GM12874 (cell line): Measurements from ENCODE around the gene SLC39A9.
A peak's percentile ranks its signal among the peaks of the same experiment; 100 is the strongest.

Experiments
- CTCF ChIP-seq: IDR thresholded peaks from 2 replicates; pipeline ENCODE4 v1.5.1; 2011; ENCODE audit warnings: low read depth, mild to moderate bottlenecking, control low read depth, low read length, moderate library complexity; ENCODE audit not compliant: insufficient read depth

Gene SLC39A9

GRCh38 chr14:69451941-69452340 lies 53.4 kb downstream of the SLC39A9 start:
- TF ChIP-seq CTCF, result no peak

DNA sequence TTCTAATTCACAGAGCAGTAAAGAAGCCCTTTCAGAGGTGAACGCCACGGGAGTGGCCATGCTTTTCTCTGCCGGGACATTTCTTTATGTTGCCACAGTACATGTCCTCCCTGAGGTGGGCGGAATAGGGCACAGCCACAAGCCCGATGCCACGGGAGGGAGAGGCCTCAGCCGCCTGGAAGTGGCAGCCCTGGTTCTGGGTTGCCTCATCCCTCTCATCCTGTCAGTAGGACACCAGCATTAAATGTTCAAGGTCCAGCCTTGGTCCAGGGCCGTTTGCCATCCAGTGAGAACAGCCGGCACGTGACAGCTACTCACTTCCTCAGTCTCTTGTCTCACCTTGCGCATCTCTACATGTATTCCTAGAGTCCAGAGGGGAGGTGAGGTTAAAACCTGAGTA lies 59.9 kb downstream of the SLC39A9 start:
- no peak for TF ChIP-seq CTCF

DNA sequence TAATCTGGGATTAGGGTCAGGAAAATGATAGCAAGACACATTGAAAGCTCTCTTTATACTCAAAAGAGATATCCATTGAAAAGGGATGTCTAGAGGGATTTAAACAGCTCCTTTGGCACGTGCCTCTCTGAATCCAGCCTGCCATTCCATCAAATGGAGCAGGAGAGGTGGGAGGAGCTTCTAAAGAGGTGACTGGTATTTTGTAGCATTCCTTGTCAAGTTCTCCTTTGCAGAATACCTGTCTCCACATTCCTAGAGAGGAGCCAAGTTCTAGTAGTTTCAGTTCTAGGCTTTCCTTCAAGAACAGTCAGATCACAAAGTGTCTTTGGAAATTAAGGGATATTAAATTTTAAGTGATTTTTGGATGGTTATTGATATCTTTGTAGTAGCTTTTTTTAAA lies 60.6 kb downstream of the SLC39A9 start:
- TF ChIP-seq CTCF, result no peak

DNA sequence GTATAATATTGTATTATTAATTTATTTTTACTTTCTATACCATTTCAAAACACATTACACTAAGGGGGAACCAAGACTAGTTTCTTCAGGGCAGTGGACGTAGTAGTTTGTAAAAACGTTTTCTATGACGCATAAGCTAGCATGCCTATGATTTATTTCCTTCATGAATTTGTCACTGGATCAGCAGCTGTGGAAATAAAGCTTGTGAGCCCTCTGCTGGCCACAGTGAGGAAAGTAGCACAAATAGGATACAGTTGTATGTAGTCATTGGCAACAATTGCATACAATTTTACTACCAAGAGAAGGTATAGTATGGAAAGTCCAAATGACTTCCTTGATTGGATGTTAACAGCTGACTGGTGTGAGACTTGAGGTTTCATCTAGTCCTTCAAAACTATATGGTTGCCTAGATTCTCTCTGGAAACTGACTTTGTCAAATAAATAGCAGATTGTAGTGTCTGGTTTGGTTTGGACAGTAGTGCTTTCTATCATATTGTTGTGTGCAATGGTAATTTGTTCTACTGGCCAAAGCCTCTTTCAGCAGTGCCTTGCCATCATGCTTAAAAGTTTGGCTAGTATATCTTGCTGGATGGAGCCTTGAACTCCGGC lies 61.7 kb downstream of the SLC39A9 start:
- TF ChIP-seq CTCF, result peak; percentile 57

DNA sequence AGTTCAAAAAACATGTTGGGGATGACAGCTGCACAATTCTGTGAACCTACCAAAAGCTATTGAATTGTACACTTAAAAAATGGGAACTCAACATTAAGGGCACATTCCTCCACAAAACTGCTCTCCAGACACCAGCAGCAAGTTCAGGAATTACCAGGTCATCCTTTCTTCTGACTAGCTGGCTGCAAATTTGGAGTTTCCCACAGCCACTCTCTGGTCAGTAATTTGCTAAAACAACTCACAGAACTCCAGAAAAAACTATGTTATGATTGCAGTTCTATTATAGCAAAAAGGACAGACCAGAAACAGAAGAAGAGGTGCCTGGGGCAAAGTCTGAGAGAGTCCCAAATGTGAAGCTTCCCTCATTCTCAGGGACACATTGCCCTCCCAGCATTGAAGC lies 65.9 kb downstream of the SLC39A9 start:
- TF ChIP-seq CTCF, result no peak

DNA sequence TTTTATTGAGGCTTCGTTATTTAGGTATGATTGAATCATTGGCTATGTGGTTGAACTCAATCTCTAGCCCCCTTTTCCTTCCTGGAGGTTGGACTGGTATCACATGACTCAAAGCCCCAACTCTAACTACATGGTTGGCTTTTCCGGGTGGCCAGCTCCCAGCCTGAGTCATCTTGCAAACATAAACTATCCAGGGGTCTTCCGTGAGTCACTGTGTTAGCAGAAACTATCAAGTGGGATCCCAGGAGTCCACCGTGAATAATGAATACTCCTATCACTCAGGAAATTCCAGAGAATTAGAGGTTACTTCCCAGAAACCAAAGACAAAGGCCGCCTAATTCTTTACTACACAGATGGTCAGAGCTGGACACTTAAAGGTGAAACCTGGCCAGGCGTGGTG lies 66.3 kb downstream of the SLC39A9 start:
- TF ChIP-seq CTCF, result no peak

DNA sequence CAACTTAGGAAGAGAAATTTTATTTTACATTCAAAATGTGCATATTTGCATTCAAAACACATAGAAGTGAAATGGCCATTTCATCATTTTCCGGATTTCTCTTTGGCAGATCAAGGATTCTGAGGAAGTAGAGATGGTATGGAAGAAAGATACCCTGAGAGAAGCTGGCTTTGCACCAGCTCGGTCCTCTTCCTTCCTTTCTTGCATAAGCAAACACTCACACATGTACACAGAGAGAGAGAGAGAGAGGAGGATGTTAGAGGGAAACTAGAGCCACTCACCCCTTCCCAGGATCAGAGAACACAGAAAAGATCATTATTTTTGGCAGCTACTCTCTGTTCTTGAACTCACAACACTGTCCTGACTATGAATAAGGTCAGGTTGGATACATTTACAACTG lies 70.5 kb downstream of the SLC39A9 start:
- no peak for TF ChIP-seq CTCF
